Measurements from ENCODE around the gene NEDD4L. TPM values are rescaled to one million over a fixed set of nuclear protein-coding genes. Genes with fewer than 3 reads are reported as not detected.
"Not testable (repeated sequence)": the region's sequence is repeated elsewhere in the genome, so short reads cannot be mapped to it uniquely, and the experiment has no call there.

Gene NEDD4L
- total RNA-seq, 1 experiment from 2014 or later = 108 TPM

- no peak for DNase-seq (ENCODE audit: unreplicated experiment)
- intact Hi-C loops (cut with micrococcal nuclease) = no loop called here
- H3K27ac Mint-ChIP-seq (ENCODE audit: low read depth, unreplicated experiment) = peak overlapping the region; percentile 82
- H3K36me3 Mint-ChIP-seq (ENCODE audit: insufficient read depth, unreplicated experiment) = no peaks in the 10 kb centered on the region
- peaks cover 39% of the 10 kb centered on the region for H3K4me1 Mint-ChIP-seq (ENCODE audit: insufficient read depth, unreplicated experiment)
- H3K27me3 Mint-ChIP-seq (ENCODE audit: insufficient read depth, unreplicated experiment) = no peaks in the 10 kb centered on the region
- ChIA-PET CTCF (no interaction called here), POLR2A (interaction anchor here (0.5 to 3.1 kb wide), 9 partner anchors 11 to 140 kb away, joined by 3 to 16 read pairs (median 4); no protein-coding TSS in a partner anchor)
- no peak overlapping the region for H3K4me3 Mint-ChIP-seq (ENCODE audit: unreplicated experiment)
- TF ChIP-seq, protein P1, sequence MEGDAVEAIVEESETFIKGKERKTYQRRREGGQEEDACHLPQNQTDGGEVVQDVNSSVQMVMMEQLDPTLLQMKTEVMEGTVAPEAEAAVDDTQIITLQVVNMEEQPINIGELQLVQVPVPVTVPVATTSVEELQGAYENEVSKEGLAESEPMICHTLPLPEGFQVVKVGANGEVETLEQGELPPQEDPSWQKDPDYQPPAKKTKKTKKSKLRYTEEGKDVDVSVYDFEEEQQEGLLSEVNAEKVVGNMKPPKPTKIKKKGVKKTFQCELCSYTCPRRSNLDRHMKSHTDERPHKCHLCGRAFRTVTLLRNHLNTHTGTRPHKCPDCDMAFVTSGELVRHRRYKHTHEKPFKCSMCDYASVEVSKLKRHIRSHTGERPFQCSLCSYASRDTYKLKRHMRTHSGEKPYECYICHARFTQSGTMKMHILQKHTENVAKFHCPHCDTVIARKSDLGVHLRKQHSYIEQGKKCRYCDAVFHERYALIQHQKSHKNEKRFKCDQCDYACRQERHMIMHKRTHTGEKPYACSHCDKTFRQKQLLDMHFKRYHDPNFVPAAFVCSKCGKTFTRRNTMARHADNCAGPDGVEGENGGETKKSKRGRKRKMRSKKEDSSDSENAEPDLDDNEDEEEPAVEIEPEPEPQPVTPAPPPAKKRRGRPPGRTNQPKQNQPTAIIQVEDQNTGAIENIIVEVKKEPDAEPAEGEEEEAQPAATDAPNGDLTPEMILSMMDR (IDR thresholded peaks at IDR 0.05; ENCODE audit: unreplicated experiment) = no peak
- BruUV-seq (replicated peaks) = no TSS peak
- H3K9me3 Mint-ChIP-seq (ENCODE audit: unreplicated experiment) = no peaks in the 10 kb centered on the region
Measured at GRCh38 chr18:58279504-58280175, 235.6 kb downstream of the NEDD4L start.

DNA sequence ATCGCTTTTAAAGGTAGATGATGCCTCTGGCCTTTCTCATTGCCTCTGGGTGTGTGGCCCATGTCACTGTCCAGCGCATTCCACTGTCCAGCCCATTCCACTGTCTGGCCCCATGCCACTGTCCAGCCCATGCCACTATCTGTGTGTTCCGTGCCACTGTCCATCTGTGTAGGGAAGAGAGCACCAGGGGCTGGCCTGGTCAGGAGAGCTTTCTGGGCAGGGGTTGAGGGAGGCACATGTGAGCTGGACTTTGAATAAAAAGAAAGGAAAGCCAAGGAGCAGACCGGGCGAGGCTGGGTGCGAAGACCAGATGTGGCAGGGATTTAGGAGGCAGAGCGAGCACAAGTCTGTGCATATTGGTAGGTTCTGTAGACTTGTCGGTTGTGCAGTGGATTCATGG, 236.2 kb downstream of the NEDD4L start:
- TF ChIP-seq, protein P1 (IDR thresholded peaks at IDR 0.05; ENCODE audit: unreplicated experiment) = no peak
- H3K4me3 Mint-ChIP-seq (ENCODE audit: unreplicated experiment) = no peak overlapping the region
- H3K4me1 Mint-ChIP-seq (ENCODE audit: insufficient read depth, unreplicated experiment) = peaks cover 44% of the 10 kb centered on the region
- ChIA-PET CTCF (interaction anchor here (1.5 to 2.1 kb wide), 2 partner anchors 16 to 98 kb away, joined by 3 to 6 read pairs; no protein-coding TSS in a partner anchor), POLR2A (interaction anchor here (0.7 to 1.3 kb wide), 2 partner anchors 21 to 139 kb away, joined by 3 read pairs; no protein-coding TSS in a partner anchor)
- H3K27ac Mint-ChIP-seq (ENCODE audit: low read depth, unreplicated experiment) = peak overlapping the region; percentile 82
- BruUV-seq (replicated peaks) = no TSS peak
- no peak for DNase-seq (ENCODE audit: unreplicated experiment)
- H3K36me3 Mint-ChIP-seq (ENCODE audit: insufficient read depth, unreplicated experiment) = no peaks in the 10 kb centered on the region
- H3K9me3 Mint-ChIP-seq (ENCODE audit: unreplicated experiment) = no peaks in the 10 kb centered on the region
- intact Hi-C loops (cut with micrococcal nuclease) = no loop called here
- H3K27me3 Mint-ChIP-seq (ENCODE audit: insufficient read depth, unreplicated experiment) = no peaks in the 10 kb centered on the region

DNA sequence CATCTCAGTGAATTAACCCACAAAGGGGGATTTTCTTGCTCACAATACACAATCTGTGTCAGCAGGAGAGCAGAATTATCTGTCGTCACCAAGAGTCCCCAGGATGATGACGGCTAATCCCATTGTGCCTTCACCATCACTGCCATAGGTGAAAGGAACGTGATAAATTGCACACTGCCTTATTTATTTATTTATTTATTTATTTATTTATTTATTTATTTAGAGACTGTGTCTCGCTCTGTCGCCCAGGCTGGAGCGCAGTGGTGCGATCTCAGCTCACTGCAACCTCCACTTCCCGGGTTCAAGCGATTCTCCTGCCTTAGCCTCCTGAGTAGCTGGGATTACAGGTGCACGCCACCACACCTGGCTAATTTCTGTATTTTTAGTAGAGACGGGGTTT, 238.8 kb downstream of the NEDD4L start:
- intact Hi-C loops (cut with micrococcal nuclease); H3K36me3 Mint-ChIP-seq (ENCODE audit: insufficient read depth, unreplicated experiment); H3K27ac Mint-ChIP-seq (ENCODE audit: low read depth, unreplicated experiment); H3K9me3 Mint-ChIP-seq (ENCODE audit: unreplicated experiment); DNase-seq (ENCODE audit: unreplicated experiment); BruUV-seq (replicated peaks); H3K4me3 Mint-ChIP-seq (ENCODE audit: unreplicated experiment); H3K27me3 Mint-ChIP-seq (ENCODE audit: insufficient read depth, unreplicated experiment): not testable (repeated sequence)
- ChIA-PET CTCF (interaction anchor here (0.9 kb wide), 1 partner anchor 19 kb away, joined by 5 read pairs; no protein-coding TSS in a partner anchor), POLR2A (interaction anchor here (0.9 to 16.7 kb wide), 5 partner anchors 9 to 97 kb away, joined by 3 to 378 read pairs (median 3); no protein-coding TSS in a partner anchor)
- H3K4me1 Mint-ChIP-seq (ENCODE audit: insufficient read depth, unreplicated experiment) = peaks cover 55% of the 10 kb centered on the region

DNA sequence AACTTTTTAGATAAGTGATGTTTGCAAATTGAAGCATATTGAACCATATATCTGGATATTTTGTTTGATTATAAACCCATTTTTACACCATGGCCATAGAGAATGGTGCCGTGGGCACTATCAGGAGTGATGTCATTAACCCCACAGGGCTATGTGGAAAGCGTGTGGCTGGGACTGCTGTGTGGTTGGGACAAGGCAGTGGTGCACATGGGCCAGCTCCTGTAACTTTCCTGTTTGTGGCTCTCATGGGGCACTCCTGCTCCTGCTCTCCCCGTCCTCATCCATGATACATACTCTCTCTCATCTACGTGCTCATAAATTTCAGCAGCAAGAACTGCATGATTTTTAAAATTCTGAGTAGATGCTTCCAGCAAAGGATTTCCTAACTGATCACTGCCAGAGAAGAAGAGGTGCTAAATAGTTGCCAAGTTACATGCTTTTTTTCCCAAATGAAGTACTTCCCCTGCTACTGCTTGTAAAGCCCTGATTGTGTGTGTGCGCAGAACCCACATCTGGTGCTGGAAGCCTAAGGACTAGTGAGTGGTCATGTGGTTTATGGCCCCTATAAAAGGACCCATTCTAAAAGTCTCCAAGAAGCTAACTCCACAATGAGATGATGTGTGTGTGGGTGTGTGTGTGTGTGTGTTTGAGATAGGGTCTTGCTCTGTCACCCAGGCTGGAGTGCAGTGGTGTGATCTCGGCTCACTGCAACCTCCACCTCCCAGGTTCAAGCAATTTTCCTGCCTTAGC, 240.8 kb downstream of the NEDD4L start:
- H3K4me3 Mint-ChIP-seq (ENCODE audit: unreplicated experiment) = peak overlapping the region; percentile 16
- ChIA-PET POLR2A (interaction anchor here (1.0 to 16.7 kb wide), 12 partner anchors 8 to 240 kb away, joined by 3 to 378 read pairs (median 11); no protein-coding TSS in a partner anchor), CTCF (interaction anchor here (0.5 to 1.8 kb wide), 9 partner anchors 12 to 257 kb away, joined by 3 to 5 read pairs (median 3); no protein-coding TSS in a partner anchor)
- H3K4me1 Mint-ChIP-seq (ENCODE audit: insufficient read depth, unreplicated experiment) = peaks cover 68% of the 10 kb centered on the region
- intact Hi-C loops (cut with micrococcal nuclease) = no loop called here
- BruUV-seq (replicated peaks) = no TSS peak
- no peak for DNase-seq (ENCODE audit: unreplicated experiment)
- TF ChIP-seq, protein P1 (IDR thresholded peaks at IDR 0.05; ENCODE audit: unreplicated experiment) = no peak
- H3K9me3 Mint-ChIP-seq (ENCODE audit: unreplicated experiment) = no peaks in the 10 kb centered on the region
- no peaks in the 10 kb centered on the region for H3K36me3 Mint-ChIP-seq (ENCODE audit: insufficient read depth, unreplicated experiment)
- peak overlapping the region; percentile 94 for H3K27ac Mint-ChIP-seq (ENCODE audit: low read depth, unreplicated experiment)
- H3K27me3 Mint-ChIP-seq (ENCODE audit: insufficient read depth, unreplicated experiment) = no peaks in the 10 kb centered on the region

Measured in MCF 10A (cell line).